ENCODE data around the gene PTOV1. TPM values are rescaled to one million over a fixed set of nuclear protein-coding genes. Genes with fewer than 3 reads are reported as not detected.

Gene PTOV1
- total RNA-seq, 5 donors from 2014 or later (not counting 1 experiment from before 2014, with no cell fraction given), result 149 to 165 (median 156) TPM

GRCh38 chr19:49831592-49831991 is 19.4 kb upstream of the PTOV1 start:
- no peaks in the 10 kb centered on the region for H3K9me3 Mint-ChIP-seq
- H3K4me1 Mint-ChIP-seq, result peaks cover 0 to 3% (median 1%) of the 10 kb centered on the region in 3 donors
- peaks cover 29 to 80% of the 10 kb centered on the region in 2 donors for H3K36me3 ChIP-seq (ENCODE audit: control insufficient read depth in 2 of 2, extremely low read depth in 1 of 2, insufficient read depth in 1 of 2, low read length in 1 of 2)
- H3K27me3 ChIP-seq (replicated peaks in 1 of 2; ENCODE audit: control insufficient read depth in 2 of 2, extremely low read depth in 1 of 2, insufficient read depth in 2 of 2, low read length in 1 of 2), result no peaks in the 10 kb centered on the region
- no peak overlapping the region for H3K4me3 Mint-ChIP-seq
- H3K4me3 ChIP-seq (ENCODE audit: control insufficient read depth in 1 of 2, extremely low read depth in 1 of 2, low read length in 1 of 2), result no peak overlapping the region
- no peaks in the 10 kb centered on the region for H3K9me3 ChIP-seq
- no peak for DNase-seq
- H3K36me3 Mint-ChIP-seq, result peaks cover 38% of the 10 kb centered on the region
- no peaks in the 10 kb centered on the region for H3K4me1 ChIP-seq (ENCODE audit: control insufficient read depth in 1 of 2, extremely low read depth in 1 of 2, insufficient read depth in 2 of 2, low read length in 2 of 2)
- H3K27ac Mint-ChIP-seq, result no peak overlapping the region
- H3K27ac ChIP-seq (ENCODE audit: low read length), result no peak overlapping the region
- 100% methylated on average over 3 of the region's 8 CpGs for WGBS (ENCODE audit: insufficient coverage)
- ChIA-PET CTCF (no interaction called here), POLR2A (no interaction called here)
- H3K27me3 Mint-ChIP-seq, result no peaks in the 10 kb centered on the region
- no peak for ATAC-seq (replicated peaks in 1 of 4)

DNA sequence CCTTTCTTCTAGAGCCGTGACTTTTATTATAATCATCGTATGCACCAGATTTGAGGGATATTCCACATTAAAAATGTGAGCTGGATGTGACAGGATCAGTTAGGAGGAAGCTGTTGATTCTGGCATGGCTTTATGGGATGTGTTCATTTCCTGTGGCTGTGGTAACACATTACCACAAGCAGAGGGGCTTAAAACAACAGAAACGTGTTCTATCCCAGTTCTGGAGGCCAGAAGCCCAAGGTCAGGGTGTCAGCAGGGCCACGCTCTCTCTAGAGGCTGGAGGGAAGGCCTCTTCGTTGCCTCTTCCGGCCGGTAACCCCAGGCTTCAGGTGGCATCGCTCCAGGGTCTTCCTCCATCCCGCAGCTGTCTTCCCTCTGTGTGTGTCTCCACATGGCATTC is 18.4 kb upstream of the PTOV1 start:
- Mint-ChIP-seq H3K27ac (no peak overlapping the region), H3K36me3 (peaks cover 38% of the 10 kb centered on the region), H3K9me3 (no peaks in the 10 kb centered on the region), H3K4me1 (peaks cover 0 to 1% (median 0%) of the 10 kb centered on the region in 3 donors), H3K4me3 (no peak overlapping the region), H3K27me3 (no peaks in the 10 kb centered on the region)
- Histone ChIP-seq H3K4me3 (ENCODE audit: control insufficient read depth in 1 of 2, extremely low read depth in 1 of 2, low read length in 1 of 2) (no peak overlapping the region), H3K27me3 (replicated peaks in 1 of 2; ENCODE audit: control insufficient read depth in 2 of 2, extremely low read depth in 1 of 2, insufficient read depth in 2 of 2, low read length in 1 of 2) (no peaks in the 10 kb centered on the region), H3K9me3 (no peaks in the 10 kb centered on the region), H3K36me3 (ENCODE audit: control insufficient read depth in 2 of 2, extremely low read depth in 1 of 2, insufficient read depth in 1 of 2, low read length in 1 of 2) (peaks cover 34 to 76% of the 10 kb centered on the region in 2 donors), H3K4me1 (ENCODE audit: control insufficient read depth in 1 of 2, extremely low read depth in 1 of 2, insufficient read depth in 2 of 2, low read length in 2 of 2) (no peaks in the 10 kb centered on the region), H3K27ac (ENCODE audit: low read length) (no peak overlapping the region)
- ATAC-seq (replicated peaks in 1 of 4), result no peak
- ChIA-PET CTCF (interaction anchor here in 1 of 2 donors (0.6 kb wide), 1 partner anchor 735 kb away, joined by 3 read pairs; no protein-coding TSS in a partner anchor), POLR2A (no interaction called here)
- DNase-seq, result no peak
- 48% methylated on average over 2 of the region's 9 CpGs for WGBS (ENCODE audit: insufficient coverage)

GRCh38 chr19:49833599-49833998 is 17.4 kb upstream of the PTOV1 start:
- Mint-ChIP-seq H3K4me1 (peaks cover 0 to 1% (median 0%) of the 10 kb centered on the region in 3 donors), H3K4me3 (no peak overlapping the region), H3K27me3 (no peaks in the 10 kb centered on the region), H3K27ac (no peak overlapping the region), H3K9me3 (no peaks in the 10 kb centered on the region), H3K36me3 (peaks cover 46% of the 10 kb centered on the region)
- no peak overlapping the region for H3K27ac ChIP-seq (ENCODE audit: low read length)
- WGBS (ENCODE audit: insufficient coverage), result 97% methylated on average over 6 of the region's 7 CpGs
- ATAC-seq (replicated peaks in 1 of 4) (no peak), DNase-seq (no peak)
- ChIA-PET POLR2A (no interaction called here), CTCF (no interaction called here)
- H3K36me3 ChIP-seq (ENCODE audit: control insufficient read depth in 2 of 2, extremely low read depth in 1 of 2, insufficient read depth in 1 of 2, low read length in 1 of 2), result peaks cover 31 to 80% of the 10 kb centered on the region in 2 donors
- H3K4me1 ChIP-seq (ENCODE audit: control insufficient read depth in 1 of 2, extremely low read depth in 1 of 2, insufficient read depth in 2 of 2, low read length in 2 of 2), result no peaks in the 10 kb centered on the region
- H3K9me3 ChIP-seq, result no peaks in the 10 kb centered on the region
- no peak overlapping the region for H3K4me3 ChIP-seq (ENCODE audit: control insufficient read depth in 1 of 2, extremely low read depth in 1 of 2, low read length in 1 of 2)
- no peaks in the 10 kb centered on the region for H3K27me3 ChIP-seq (replicated peaks in 1 of 2; ENCODE audit: control insufficient read depth in 2 of 2, extremely low read depth in 1 of 2, insufficient read depth in 2 of 2, low read length in 1 of 2)

- Histone ChIP-seq H3K4me3 (ENCODE audit: control insufficient read depth in 1 of 2, extremely low read depth in 1 of 2, low read length in 1 of 2) (no peak overlapping the region), H3K36me3 (ENCODE audit: control insufficient read depth in 2 of 2, extremely low read depth in 1 of 2, insufficient read depth in 1 of 2, low read length in 1 of 2) (peaks cover 23 to 75% of the 10 kb centered on the region in 2 donors), H3K4me1 (ENCODE audit: control insufficient read depth in 1 of 2, extremely low read depth in 1 of 2, insufficient read depth in 2 of 2, low read length in 2 of 2) (no peaks in the 10 kb centered on the region), H3K27me3 (replicated peaks in 1 of 2; ENCODE audit: control insufficient read depth in 2 of 2, extremely low read depth in 1 of 2, insufficient read depth in 2 of 2, low read length in 1 of 2) (no peaks in the 10 kb centered on the region), H3K9me3 (no peaks in the 10 kb centered on the region), H3K27ac (ENCODE audit: low read length) (no peak overlapping the region)
- 96% methylated on average over 7 of the region's 12 CpGs for WGBS (ENCODE audit: insufficient coverage)
- H3K36me3 Mint-ChIP-seq, result peaks cover 54% of the 10 kb centered on the region
- no peak for DNase-seq
- no peak overlapping the region for H3K27ac Mint-ChIP-seq
- H3K27me3 Mint-ChIP-seq, result no peaks in the 10 kb centered on the region
- H3K4me1 Mint-ChIP-seq, result peaks cover 0 to 1% (median 0%) of the 10 kb centered on the region in 3 donors
- no peak overlapping the region for H3K4me3 Mint-ChIP-seq
- ChIA-PET CTCF (no interaction called here), POLR2A (no interaction called here)
- no peaks in the 10 kb centered on the region for H3K9me3 Mint-ChIP-seq
- no peak for ATAC-seq (replicated peaks in 1 of 4)
Measured at GRCh38 chr19:49835562-49835961, 15.4 kb upstream of the PTOV1 start.

- H3K4me3 Mint-ChIP-seq, result no peak overlapping the region
- H3K36me3 Mint-ChIP-seq, result peaks cover 52% of the 10 kb centered on the region
- Histone ChIP-seq H3K4me1 (ENCODE audit: control insufficient read depth in 1 of 2, extremely low read depth in 1 of 2, insufficient read depth in 2 of 2, low read length in 2 of 2) (no peaks in the 10 kb centered on the region), H3K36me3 (ENCODE audit: control insufficient read depth in 2 of 2, extremely low read depth in 1 of 2, insufficient read depth in 1 of 2, low read length in 1 of 2) (peaks cover 22 to 67% of the 10 kb centered on the region in 2 donors), H3K4me3 (ENCODE audit: control insufficient read depth in 1 of 2, extremely low read depth in 1 of 2, low read length in 1 of 2) (no peak overlapping the region), H3K27ac (ENCODE audit: low read length) (no peak overlapping the region), H3K9me3 (no peaks in the 10 kb centered on the region), H3K27me3 (replicated peaks in 1 of 2; ENCODE audit: control insufficient read depth in 2 of 2, extremely low read depth in 1 of 2, insufficient read depth in 2 of 2, low read length in 1 of 2) (no peaks in the 10 kb centered on the region)
- ChIA-PET CTCF (interaction anchor here in 1 of 2 donors (0.6 kb wide), 1 partner anchor 992 kb away, joined by 4 read pairs; no protein-coding TSS in a partner anchor), POLR2A (no interaction called here)
- peaks cover 0 to 1% (median 0%) of the 10 kb centered on the region in 3 donors for H3K4me1 Mint-ChIP-seq
- ATAC-seq (replicated peaks in 1 of 4) (no peak), DNase-seq (no peak)
- H3K27ac Mint-ChIP-seq, result no peak overlapping the region
- 98% methylated on average over 15 of the region's 20 CpGs for WGBS (ENCODE audit: insufficient coverage)
- no peaks in the 10 kb centered on the region for H3K27me3 Mint-ChIP-seq
- no peaks in the 10 kb centered on the region for H3K9me3 Mint-ChIP-seq
Measured at GRCh38 chr19:49836176-49837008, 14.6 kb upstream of the PTOV1 start.

- H3K4me1 ChIP-seq (ENCODE audit: control insufficient read depth in 1 of 2, extremely low read depth in 1 of 2, insufficient read depth in 2 of 2, low read length in 2 of 2), result no peaks in the 10 kb centered on the region
- no peaks in the 10 kb centered on the region for H3K9me3 ChIP-seq
- Mint-ChIP-seq H3K36me3 (peaks cover 47% of the 10 kb centered on the region), H3K27ac (no peak overlapping the region), H3K9me3 (no peaks in the 10 kb centered on the region), H3K4me1 (peaks cover 0 to 1% (median 0%) of the 10 kb centered on the region in 3 donors), H3K27me3 (no peaks in the 10 kb centered on the region), H3K4me3 (no peak overlapping the region)
- DNase-seq, result no peak
- 93% methylated on average over 5 of the region's 5 CpGs for WGBS (ENCODE audit: insufficient coverage)
- no peak overlapping the region for H3K27ac ChIP-seq (ENCODE audit: low read length)
- no peak for ATAC-seq (replicated peaks in 1 of 4)
- H3K27me3 ChIP-seq (replicated peaks in 1 of 2; ENCODE audit: control insufficient read depth in 2 of 2, extremely low read depth in 1 of 2, insufficient read depth in 2 of 2, low read length in 1 of 2), result no peaks in the 10 kb centered on the region
- POLR2A ChIA-PET, result no interaction called here
- CTCF ChIA-PET, result interaction anchor here in 1 of 2 donors (0.6 kb wide), 1 partner anchor 992 kb away, joined by 4 read pairs; no protein-coding TSS in a partner anchor
- peaks cover 19 to 62% of the 10 kb centered on the region in 2 donors for H3K36me3 ChIP-seq (ENCODE audit: control insufficient read depth in 2 of 2, extremely low read depth in 1 of 2, insufficient read depth in 1 of 2, low read length in 1 of 2)
- H3K4me3 ChIP-seq (ENCODE audit: control insufficient read depth in 1 of 2, extremely low read depth in 1 of 2, low read length in 1 of 2), result no peak overlapping the region
Measured at GRCh38 chr19:49837009-49837310, 14.0 kb upstream of the PTOV1 start.

Measured in T-cell (primary cell).